Pericardium fibroblast (primary cell): ENCODE data around the gene PXDN. TPM values are rescaled to one million over a fixed set of nuclear protein-coding genes. Genes with fewer than 3 reads are reported as not detected.

Experiments
- total RNA-seq: library from RNA; depleted of rRNA; stranded (reverse); fragments of >200 nt; gene quantifications from 2 replicates; pipeline ENCODE4 v1.2.3, GENCODE V29; 2015

Gene PXDN, protein sequence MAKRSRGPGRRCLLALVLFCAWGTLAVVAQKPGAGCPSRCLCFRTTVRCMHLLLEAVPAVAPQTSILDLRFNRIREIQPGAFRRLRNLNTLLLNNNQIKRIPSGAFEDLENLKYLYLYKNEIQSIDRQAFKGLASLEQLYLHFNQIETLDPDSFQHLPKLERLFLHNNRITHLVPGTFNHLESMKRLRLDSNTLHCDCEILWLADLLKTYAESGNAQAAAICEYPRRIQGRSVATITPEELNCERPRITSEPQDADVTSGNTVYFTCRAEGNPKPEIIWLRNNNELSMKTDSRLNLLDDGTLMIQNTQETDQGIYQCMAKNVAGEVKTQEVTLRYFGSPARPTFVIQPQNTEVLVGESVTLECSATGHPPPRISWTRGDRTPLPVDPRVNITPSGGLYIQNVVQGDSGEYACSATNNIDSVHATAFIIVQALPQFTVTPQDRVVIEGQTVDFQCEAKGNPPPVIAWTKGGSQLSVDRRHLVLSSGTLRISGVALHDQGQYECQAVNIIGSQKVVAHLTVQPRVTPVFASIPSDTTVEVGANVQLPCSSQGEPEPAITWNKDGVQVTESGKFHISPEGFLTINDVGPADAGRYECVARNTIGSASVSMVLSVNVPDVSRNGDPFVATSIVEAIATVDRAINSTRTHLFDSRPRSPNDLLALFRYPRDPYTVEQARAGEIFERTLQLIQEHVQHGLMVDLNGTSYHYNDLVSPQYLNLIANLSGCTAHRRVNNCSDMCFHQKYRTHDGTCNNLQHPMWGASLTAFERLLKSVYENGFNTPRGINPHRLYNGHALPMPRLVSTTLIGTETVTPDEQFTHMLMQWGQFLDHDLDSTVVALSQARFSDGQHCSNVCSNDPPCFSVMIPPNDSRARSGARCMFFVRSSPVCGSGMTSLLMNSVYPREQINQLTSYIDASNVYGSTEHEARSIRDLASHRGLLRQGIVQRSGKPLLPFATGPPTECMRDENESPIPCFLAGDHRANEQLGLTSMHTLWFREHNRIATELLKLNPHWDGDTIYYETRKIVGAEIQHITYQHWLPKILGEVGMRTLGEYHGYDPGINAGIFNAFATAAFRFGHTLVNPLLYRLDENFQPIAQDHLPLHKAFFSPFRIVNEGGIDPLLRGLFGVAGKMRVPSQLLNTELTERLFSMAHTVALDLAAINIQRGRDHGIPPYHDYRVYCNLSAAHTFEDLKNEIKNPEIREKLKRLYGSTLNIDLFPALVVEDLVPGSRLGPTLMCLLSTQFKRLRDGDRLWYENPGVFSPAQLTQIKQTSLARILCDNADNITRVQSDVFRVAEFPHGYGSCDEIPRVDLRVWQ (N-terminal part only)
- total RNA-seq, result 356 and 392 TPM in 2 replicates

GRCh38 chr2:1744446-1745170 lies at the start of gene PXDN:
TSS of gene PXDN (minus strand) at chr2:1744515. CDS start at chr2:1744455, 60 bp downstream.

